Measurements from ENCODE around the gene VEPH1. TPM values are rescaled to one million over a fixed set of nuclear protein-coding genes. Genes with fewer than 3 reads are reported as not detected.

The VEPH1 gene
- 0.07 to 0.15 TPM in 2 of 5 replicates, not detected in the others for total RNA-seq (2022; extraction: Qiagen RNA extraction; ENCODE audit: low read depth)

GRCh38 chr3:157502916-157503595 lies at the start of gene VEPH1:
Gene VEPH1, minus strand, starts transcription at chr3:157503416. Its CDS starts 8,067 bp downstream, at chr3:157495349.

GRCh38 chr3:157436583-157437291 lies 66.5 kb downstream of the VEPH1 start, which contains the start of gene PTX3:
Gene PTX3, plus strand, starts transcription at chr3:157436850. Its CDS starts 84 bp downstream, at chr3:157436934.

Other genes starting within 250 kb of the VEPH1 start
- gene PTX3, start 66.6 kb downstream of the VEPH1 start, total RNA-seq (2022; extraction: Qiagen RNA extraction; ENCODE audit: low read depth), result 0.42 to 1.2 TPM (median 0.91 TPM) in 5 replicates

Data from A549 treated with RU486 at 1 μM for 4 hours (cell line).